CD4-positive, alpha-beta T cell treated with Interleukin-15 for 1 hour (primary cell): ENCODE data around the gene CLCNKA.
A peak's percentile ranks its signal among the peaks of the same experiment; 100 is the strongest.
"Not testable (repeated sequence)": the region's sequence is repeated elsewhere in the genome, so short reads cannot be mapped to it uniquely, and the experiment has no call there.

Experiments
- DNase-seq: peaks from one replicate; pipeline ENCODE4 v3.0.0-alpha.2; 2020

CLCNKA gene

GRCh38 chr1:16021681-16022080 is at the start of gene CLCNKA:
TSS of gene CLCNKA (plus strand) at chr1:16022036. CDS start at chr1:16022620, 584 bp downstream.
- DNase-seq = no peak

DNA sequence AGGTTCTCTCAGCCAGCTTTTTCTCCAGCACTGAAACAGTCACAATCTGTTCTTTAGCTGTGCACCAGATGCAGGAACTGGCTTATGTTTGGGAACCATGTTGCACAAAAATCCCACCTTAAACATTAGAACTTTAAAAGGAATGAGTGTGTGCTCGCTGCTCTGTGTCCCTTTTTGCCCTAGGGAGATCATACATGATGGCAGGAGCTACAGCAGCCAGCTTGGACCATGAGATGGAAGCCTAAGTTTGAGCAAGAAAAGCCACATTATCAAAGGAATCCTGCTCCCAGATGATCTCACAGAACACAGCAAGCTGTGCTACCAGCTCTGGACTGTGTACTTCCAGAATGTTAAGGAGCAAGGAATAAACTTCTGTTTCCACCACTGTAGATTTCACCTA is 49.4 kb upstream of the CLCNKA start:
- no peak for DNase-seq

GRCh38 chr1:15973772-15974171 is 48.1 kb upstream of the CLCNKA start:
- no peak for DNase-seq

DNA sequence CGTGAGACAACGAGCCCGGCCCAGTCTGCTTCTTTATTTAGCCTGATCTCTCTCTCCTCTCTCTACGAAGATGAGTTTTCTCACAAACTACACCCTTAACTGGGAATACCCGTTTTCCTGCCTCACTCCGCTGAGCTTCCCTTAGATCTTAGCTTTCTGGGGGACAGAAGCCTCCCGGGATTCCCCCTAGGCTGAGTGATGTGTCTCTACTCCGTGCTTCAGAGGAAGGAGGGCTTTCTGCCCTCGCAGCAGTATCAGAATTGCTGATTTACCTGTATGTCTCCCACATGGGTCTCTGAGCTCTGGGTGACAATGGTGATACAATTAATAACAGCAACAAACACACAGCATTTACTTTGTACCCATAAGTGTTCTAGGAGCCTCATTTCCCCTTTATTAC is 47.0 kb upstream of the CLCNKA start:
- DNase-seq = no peak

GRCh38 chr1:15975358-15975804 is 46.5 kb upstream of the CLCNKA start:
- DNase-seq = peak; percentile 73

- peak; percentile 96 for DNase-seq
Observed at GRCh38 chr1:15975805-15976680, 45.8 kb upstream of the CLCNKA start, which contains the start of gene ZBTB17. TSS of gene ZBTB17 (minus strand) at chr1:15976101. CDS start at chr1:15948495, 27,606 bp downstream.

DNA sequence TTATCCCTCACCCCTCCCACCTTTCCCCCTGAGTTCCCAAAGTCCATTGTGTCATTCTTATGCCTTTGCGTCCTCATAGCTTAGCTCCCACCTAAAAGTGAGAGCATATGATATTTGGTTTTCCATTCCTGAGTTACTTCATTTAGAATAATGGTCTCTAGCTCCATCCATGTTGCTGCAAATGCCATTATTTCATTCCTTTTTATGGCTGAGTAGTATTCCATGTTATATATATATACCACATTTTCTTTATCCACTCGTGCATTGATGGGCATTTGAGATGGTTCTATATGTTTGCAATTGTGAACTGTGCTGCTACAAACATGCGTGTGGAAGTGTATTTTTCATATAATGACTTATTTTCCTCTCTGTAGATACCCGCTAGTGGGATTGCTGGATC is 43.9 kb upstream of the CLCNKA start:
- DNase-seq = not testable (repeated sequence)

DNA sequence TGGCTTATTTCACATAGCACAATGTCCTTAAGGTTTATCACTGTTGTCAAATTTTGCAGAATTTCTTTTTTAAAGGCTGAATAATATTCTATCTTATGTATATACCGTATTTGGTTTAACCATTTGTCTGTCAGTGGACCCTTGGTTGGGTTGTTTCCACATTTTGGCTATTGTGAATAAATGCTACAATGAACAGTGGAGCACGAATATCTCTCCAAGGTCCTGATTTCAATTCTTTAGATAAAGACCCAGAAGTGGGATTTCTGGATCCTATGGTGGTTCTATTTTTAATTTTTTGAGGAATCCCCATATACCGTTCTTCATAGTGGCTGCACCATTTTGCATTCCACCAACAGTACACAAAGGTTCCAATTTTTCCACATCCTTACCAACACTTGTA is 40.2 kb upstream of the CLCNKA start:
- DNase-seq = no peak

DNA sequence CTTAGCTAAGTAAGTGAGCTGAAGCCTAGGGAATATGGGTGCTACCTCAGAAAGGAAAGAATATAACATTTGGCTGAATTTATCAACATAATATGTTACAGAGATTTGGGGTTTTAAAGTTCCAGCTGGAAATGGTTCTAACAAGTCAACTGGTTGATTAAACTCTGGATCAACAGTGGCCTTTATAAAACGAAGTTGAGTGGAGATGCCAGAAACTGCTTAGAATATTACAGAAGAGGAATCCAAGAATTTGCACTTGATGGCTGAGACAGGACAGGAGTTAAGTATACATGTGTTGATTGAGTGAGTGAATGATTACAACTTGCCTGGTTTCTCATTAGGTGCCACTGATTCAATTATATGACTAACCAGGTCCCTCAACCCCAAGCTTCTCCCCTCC is 38.6 kb upstream of the CLCNKA start:
- no peak for DNase-seq

DNA sequence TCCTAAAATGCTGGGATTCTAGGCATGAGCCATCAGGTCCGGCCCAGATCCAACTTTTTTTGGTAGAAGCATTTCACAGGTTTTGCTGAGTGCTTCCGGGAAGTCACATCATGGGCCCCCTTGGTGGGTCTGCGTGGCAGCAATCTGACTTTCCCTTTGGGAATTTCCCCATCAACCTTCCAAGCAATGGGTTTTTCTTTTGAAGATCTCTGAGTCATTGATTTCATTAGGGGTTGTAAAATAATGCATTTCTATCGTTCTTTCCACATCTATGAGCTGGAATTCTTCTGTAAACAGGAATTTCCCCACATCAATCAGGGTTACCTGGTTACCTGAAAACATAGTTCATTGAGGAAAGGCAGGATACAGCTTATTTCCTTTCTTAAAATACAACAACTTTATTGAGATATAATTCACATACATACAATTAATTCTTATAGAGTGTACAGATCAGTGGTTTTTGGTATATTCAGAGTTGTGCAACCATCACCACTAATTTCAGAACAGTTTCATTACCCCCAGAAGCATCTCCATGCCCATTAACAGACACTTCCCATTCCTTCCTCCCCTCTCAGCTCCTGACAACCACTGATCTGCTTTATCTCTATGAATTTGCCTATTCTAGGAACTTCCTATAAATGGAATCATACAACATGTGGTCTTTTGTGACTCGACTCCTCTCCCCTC is 36.1 kb upstream of the CLCNKA start:
- DNase-seq = no peak

- no peak for DNase-seq
Observed at GRCh38 chr1:15988856-15989736, 32.7 kb upstream of the CLCNKA start.

DNA sequence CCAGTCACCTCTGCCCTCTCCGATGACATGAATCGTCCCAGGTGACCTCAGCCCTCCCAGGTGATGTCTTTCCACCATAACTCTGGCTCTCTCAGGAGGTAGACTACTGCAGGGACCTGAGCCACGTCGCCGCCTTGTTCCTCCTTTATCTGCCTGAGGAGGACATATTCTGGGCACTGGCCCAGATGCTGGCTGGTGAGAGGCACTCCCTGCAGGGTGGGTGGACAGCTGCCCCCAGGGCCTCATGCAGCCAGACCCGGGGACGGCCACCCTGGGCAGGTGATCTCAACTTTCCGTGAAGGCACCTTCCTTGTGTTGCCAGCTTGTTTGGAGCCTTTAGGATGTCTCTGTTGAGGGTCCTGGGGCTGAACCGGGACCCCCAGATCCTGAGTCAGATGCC is 32.1 kb upstream of the CLCNKA start:
- no peak for DNase-seq

DNA sequence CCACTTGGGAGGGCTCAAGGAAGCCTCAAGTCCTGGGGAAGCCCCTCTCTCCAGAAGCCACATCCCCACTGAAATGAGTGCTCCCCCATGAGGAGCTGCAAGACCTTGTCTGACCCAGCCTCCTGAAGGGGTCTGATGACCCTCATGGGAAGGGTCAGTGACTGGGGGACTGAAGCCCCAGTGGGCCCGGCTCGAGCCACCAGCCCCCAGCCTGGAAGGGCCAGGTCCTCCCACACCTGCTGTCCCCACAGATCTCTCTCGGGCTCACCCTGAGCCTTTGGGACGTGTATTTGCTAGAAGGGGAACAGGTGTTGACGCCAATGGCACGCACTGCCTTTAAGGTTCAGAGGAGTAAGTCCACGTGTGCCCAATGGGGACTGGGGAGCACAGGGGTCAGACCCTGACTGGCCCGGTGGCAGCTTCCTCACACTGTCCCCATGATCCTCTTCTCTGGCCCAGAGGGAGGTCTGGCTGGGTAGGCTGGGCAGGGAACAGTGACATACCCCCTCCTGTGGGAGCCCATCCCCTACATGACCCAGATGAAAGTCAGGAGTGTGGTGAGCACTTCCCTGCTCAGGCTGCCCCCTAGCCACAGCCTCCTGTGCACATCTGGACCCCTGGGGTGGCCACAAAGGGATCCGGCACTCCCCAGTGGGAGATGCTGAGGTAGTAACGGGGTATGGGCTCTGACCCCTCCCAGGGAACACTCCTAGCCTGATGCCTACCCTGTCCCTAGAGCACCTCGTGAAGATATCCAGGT is 30.2 kb upstream of the CLCNKA start:
- no peak for DNase-seq

DNA sequence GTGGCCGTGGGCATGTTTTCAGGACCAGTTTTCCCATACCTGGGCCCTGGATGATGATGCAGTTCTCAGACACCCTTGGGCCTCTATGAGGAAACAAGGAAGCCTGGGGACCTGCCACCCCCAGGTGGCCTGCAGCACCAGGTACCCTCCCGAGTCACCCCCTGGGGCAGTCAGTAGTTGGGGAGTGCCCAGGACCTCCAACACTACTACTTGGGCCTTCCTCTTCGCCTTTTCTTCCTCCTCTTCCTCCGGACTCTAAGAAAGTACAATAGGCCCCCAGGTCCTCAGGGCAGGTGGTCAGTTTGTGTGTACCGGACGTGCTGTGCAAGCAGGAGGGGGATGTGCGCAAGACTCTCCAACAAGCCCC is 29.7 kb upstream of the CLCNKA start:
- DNase-seq = no peak

GRCh38 chr1:15992582-15993500 is 29.0 kb upstream of the CLCNKA start:
- no peak for DNase-seq

- DNase-seq = no peak
Observed at GRCh38 chr1:15993666-15994065, 28.2 kb upstream of the CLCNKA start.

DNA sequence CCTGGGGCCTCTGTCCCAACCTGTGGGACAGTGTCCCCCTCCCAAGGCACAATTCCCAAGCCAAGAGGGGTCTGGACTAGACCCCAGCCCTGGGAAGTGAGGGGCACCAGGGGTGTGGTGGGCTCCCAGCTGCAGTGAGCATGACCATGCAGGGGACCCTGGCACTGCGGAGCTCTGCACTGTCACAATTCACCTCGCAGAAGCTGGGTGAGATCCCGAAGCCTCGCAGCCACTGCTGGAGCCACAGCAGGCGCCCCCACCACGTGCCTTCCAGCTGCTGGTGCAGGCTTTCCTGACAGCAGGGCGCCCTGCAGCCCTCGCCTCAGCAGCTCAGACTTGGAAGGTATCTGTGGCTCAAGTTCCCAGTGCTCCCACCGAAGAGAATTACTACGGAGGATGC is 27.8 kb upstream of the CLCNKA start:
- DNase-seq = no peak

- DNase-seq = peak; percentile 57
Observed at GRCh38 chr1:15994590-15995351, 27.1 kb upstream of the CLCNKA start.

- DNase-seq = no peak
Observed at GRCh38 chr1:15997076-15997585, 24.7 kb upstream of the CLCNKA start.

GRCh38 chr1:15997637-15998280 is 24.1 kb upstream of the CLCNKA start:
- no peak for DNase-seq
